ENCODE data around the gene ZNF280B.
"Not testable (repeated sequence)": the region's sequence is repeated elsewhere in the genome, so short reads cannot be mapped to it uniquely, and the experiment has no call there.

Gene ZNF280B

DNA sequence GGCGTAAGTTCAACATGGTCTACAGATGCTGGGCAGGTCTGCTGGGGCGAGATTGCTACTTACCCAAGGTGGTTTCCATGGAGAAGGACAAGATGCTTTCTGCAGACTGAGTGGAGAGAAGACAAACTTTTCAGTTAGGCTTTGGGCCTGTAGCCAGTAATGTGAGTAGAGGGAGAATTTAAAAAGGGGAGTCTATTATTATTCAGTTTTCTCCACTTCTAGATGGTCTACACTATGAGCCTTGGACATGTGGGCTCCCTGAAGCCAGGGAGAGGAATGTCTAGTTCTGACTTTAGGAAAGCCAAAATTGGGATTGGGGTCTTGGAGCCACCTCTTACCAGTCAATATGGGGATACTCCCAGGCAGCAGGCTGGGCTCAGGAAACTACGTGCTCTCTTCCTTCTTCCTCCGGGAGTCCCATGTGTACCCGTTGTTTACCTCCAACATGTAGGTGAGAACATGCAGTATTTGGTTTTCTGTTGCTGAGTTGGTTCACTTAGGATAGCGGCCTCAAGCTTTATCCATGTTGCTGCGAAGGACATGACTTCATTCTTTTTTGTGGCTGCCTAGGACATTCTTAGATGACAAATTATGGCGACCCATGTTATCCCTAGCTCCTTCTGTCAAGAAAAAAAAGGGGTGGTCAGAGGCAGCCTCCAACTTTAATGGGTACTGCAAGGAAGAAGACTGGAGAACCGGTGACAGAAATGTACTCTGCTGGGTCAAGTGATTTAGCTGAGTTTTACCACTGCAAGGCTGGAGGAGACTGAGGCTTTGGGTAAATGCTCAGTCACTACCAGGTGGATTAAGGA lies 26.3 kb upstream of the ZNF280B start:
- no peak for DNase-seq

DNA sequence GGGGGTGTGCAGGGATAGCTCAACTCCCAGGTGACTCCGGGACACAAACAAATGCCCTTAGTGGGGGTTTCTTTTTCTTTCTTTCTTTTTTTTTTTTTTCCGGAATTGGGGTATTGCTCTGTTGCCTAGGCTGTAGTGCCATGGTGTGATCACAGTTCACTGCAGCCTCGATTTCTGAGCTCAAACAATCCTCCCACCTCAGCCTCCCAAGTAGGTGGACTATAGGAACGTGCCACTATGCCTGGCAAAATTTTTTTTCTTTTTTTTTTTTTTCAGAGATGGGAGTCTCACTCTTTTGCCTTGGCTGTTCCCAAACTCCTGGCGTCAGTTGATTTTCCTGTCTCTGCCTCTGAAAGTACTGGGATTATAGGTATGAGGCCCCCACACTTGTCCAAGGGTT lies 25.3 kb upstream of the ZNF280B start:
- no peak for DNase-seq

DNA sequence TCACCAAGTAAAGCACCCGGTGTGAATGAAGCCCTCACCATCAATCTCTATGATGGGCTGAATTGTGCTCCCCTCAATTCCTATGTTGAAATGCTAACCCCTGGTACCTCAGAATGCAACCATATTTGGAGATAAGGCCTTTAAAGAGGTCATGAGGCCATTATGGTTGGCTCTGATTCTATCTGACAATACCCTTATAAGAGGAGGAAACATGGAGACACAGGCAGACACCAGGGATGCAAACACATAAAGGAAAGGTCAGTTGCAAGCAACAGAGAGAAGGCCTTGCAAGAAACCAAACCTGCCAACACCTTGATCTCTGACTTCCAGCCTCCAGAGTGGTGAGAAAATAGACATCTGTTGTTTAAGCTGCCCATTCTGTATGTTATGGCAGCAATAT lies 24.9 kb upstream of the ZNF280B start:
- DNase-seq = no peak

DNA sequence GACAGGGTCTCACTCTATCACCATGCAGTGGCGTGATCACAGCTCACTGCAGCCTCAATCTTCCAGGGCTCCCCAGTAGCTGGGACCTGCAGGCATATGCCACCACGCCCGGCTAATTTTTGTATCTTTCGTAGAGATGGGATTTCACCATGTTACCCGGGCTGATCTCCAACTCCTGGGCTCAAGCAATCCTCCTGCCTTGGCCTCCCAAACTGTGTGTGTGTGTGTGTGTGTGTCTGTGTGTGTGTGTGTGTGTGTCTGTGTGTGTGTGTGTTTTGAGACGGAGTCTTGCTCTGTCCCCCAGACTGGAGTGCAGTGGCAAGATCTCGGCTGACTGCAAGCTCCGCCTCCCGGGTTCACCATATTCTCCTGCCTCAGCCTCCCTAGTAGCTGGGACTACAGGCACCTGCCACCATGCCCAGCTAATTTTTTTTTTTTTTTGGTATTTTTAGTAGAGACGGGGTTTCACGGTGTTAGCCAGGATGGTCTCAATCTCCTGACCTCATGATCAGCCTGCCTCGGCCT lies 24.1 kb upstream of the ZNF280B start:
- not testable (repeated sequence) for DNase-seq

DNA sequence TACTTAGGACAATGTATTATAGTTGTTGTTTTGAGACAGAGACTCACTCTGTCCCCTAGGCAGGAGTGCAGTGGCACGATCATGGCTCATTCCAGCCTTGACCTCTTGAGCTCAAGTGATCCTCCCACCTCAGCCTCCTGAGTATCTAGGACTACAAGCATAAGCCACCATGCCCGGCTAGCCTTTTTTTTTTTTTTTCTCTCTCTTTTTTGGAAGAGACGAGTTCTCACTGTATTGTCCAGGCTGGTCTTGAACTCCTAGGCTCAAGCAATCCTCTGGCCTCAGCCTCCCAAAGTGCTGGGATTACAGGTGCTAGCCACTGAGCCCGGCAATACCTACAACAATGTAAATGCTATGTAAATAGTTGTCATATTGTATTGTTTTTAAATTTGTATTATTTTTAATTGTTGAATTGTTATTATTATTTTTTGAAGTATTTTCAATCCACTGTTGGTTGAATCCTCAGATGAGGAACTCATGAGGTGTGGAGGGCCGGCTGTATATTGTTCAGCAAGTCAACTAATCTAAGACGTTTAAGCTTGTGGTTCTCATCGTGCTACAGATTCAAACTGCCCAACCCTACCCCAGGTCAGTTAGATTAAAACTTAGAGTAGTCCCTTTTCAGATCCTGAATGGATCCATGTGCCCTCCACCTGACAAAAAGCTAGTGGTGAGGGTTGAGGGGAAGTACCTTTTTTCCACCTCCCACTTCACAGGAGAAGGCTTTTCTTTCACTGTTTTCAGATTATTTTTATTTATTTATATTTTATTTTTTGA lies 23.4 kb upstream of the ZNF280B start:
- DNase-seq = no peak

DNA sequence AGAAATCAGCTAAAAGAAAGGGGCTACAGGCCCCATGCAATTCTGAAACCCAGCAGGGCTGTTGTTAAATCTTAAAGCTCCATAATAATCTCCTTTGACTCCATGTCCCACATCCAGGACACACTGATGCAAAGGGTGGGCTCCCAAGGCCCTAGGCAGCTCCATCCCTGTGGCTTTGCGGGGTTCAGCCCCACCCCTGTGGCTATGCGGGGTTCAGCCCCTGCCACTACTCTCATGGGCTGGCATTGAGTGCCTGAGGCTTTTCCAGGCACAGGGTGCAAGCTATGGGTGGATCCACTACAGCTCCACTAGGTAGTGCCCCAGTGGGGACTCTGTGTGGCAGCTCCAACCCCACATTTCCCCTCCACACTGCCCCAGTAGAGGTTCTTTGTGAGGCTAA lies 20.2 kb upstream of the ZNF280B start:
- no peak for DNase-seq

DNA sequence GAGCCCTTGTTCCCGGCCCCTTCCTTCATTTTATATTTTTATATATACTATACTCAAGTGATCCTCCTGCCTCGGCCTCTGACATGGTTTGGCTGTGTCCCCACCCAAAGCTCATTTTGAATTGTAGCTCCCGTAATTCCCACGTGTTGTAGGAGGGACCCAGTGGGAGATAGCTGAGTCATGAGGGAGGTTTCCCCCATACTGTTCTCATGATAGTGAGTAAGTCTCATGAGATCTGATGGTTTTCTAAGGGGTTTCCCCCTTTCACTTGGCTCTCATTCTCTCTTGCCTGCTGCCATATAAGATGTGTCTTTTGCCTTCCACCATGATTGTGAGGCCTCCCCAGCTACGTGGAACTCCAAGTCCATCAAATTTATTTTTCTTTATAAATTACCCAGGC lies 18.8 kb upstream of the ZNF280B start:
- DNase-seq = peak; percentile 43

DNA sequence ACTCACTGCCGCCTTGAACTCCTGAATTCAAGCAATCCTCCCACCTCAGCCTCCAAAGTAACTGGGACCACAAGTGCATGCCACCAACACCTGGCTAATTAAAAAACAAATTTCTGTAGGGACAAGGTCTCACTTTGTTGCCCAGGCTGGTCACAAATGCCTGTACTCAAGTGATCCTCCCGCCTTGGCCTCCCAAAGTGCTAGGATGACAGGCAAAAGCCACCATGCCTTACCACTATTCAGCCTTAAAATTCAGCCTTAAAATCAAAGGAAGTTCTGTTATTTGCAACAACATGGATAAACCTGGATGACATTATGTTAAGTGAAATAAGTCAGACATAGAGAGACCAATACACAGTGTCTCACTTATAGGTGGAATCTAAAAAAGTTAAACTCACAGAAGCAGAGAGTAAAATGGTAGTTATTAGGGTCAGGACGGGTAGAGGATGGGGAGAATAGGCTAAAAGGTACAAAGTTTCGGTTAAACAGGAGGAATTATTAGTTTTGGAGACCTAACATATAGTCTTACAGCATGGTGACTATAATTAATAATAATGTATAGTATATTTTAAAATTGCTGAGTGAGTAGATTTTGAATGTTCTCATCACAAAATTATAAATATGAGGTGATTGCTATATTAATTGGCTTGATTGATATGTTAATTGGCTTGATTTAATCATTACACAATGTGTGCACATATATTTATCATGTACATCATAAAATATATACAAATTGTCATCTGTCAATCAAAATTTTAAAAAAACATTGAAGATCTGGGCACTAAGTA lies 17.8 kb upstream of the ZNF280B start:
- no peak for DNase-seq

DNA sequence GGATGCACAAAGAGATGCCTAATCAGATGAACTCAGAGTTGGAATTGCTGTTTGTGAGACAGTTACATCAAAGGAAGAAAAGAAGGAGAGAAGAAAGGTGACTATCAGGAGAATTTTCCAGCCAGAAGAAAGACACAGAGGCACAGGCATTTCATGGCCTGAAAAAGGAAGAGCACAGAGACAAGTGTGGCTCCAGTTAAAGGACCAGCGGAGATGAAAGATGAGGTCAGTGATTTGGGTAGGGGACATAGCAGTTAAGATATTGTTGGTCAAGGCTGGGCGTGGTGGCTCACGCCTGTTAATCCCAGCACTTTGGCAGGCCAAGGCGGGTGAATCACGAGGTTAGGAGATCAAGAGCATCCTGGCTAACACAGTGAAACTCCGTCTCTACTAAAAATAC lies 15.0 kb upstream of the ZNF280B start:
- DNase-seq = no peak

DNA sequence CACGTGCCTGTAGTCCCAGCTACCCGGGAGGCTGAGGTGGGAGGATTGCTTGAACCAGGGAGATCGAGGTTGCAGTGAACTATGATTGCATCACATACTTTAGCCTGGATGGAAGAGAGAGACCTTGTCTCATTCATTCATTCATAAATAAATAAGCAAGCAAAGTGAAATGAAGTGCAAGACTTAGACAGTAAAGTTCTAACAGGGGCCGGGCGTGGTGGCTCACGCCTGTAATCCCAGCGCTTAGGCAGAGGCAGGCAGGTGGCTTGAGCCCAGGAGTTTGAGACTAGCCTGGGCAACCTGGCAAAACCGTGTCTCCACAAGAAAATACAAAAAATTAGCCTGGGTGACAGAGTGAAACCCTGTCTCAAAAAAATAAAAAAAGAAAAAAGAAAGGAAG lies 13.1 kb upstream of the ZNF280B start:
- DNase-seq = peak; percentile 42

DNA sequence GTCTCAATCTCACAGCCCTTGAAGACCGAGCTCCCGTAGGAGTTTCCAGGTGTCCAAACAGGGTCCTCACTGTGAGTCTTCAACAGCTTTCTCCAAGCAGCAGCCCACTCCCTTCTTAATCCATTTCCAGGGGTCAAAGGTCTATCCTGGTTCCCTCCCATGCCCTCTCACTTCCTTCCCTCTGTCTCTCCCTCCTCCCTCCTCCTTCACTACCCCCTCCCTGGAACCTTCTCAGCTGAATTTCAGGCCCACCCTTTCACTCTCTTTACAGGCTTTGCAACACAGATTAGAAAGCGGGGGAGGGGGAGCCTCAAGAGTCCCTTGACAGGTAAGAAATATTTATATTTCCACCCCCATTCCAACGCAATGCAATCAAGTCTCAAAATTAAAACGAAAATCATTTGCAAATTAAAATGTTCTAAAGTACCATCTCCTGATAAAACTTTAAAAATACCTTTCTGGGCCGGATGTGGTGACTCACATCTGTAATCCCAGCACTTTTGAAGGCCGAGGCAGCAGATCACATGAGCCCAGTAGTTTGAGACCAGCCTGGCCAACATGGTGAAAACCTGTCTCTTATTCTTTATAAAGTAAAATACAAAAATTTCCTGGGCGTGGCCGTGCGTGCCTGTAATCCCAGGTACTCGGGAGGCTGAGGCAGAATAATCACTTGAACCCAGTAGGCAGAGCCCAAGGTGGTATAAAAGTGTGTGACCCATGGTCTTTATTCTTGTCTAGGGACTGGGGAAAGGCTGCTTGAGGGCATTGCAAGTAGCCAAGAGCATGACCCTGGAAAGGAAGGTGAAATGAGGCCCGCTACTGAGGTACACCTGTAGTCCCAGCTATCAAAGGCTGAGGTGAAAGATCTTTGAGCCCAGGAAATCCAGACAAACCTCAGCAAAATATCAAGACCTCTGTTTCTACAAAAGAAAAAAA lies 12.4 kb upstream of the ZNF280B start:
- DNase-seq = peak; percentile 51

DNA sequence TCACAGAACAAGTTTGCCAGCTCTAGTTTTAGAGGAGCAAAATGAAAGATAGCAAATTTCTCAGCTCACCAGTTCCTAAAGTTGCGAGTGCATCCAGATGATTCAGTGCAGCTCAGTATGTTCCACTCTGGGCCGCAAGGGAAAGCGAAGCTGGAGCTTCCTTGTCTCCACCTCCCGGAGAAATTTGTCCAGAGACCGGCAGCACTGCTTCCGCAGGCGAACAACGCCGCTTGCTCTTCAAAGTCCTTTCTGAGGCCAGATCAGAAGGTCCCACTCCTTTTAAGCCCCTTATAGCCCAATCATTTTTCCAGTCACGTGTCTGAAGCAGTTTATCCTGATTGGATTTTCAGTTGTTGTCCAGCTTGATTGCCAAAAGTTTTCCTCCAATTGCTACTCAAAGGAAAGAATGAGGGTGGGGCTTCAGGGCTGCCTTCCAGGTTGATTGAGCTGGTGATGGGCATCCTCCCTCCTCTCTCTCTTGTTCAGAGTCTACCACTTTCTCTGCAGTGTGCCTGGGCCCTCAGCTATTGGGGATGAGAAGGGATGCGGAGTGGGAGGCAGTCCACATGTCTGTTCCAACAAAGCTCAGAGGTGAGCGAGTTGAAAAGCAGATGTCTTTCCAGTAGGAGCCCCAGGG lies 11.6 kb upstream of the ZNF280B start, which contains the start of gene ZNF280A:
ZNF280A (minus strand) TSS at position 251 of the 637 bp plus-strand sequence. CDS start 4,640 bp downstream, outside the sequence.
- DNase-seq = peak; percentile 58

DNA sequence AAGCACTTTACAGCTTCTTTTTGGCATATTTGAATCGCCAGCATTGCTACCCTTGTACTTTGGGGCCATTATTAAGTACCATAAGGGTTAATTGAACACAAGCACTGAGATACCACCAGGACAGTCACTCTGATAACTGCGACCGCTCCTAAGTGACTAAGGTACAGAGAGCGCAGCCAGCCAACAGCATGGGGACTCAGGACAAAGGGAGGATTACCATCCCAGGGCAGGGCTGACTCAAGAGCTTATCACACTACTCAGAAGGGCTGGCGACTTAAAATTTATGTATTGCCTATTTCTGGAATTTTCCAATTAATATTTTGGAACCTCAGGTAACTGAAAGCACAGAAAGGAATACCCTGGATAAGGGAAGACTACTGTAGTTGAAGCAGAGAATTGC lies 11.0 kb upstream of the ZNF280B start:
- no peak for DNase-seq

DNA sequence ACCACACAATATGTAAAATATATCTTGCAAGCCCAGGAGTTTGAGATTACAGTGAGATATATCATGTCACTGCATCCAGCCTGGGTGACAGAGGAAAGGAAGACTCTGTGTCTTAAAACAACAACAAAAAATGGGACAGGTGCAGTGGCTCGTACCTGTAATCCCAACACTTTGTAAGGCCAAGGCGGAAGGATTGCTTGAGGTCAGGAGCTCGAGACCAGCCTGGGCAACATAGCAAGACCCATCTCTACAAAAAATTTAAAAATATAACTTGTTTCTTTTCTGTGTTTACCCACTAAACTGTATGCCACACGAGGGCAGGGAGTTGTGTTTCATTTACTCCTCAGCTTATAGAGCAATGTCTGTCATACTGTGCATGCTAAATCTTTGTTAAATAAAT lies 8.4 kb upstream of the ZNF280B start:
- no peak for DNase-seq

DNA sequence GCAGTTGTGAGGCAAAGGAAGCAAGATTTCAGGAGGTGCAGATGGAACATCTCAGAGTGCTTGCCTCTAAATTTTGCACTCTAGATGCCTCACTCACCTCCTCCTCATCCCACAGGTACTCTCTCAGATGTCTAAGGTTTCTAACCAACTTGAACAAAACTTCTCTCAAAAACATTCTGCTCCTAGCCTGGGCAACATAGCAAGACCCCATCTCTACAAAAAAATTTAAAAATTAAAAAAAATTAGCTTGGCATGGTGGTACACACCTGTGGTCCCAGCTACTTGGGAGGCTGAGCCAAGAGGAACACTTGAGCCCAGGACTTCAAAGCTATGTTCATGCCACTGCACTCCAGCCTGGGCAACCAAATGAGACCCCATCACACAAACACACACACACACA lies 7.3 kb upstream of the ZNF280B start:
- no peak for DNase-seq

DNA sequence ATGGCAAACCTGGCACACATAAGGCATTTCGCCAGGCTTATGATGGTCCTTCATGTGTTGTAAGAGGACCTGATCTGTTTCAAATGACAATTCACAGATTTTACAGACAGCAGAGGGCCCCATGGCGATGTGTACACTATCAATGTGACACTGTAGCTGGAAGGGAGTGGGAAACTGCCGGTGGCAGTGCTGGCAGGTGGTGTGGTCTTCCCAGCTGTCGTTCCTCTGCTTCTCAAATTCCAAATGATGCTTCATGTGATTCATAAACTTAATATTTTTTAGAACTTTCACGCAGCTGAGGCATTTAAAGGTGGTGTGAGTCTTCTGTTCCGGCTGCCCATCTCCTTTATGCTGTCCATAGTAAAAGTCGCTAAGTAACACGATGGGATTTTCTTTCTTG lies 5.9 kb upstream of the ZNF280B start:
- peak; percentile 37 for DNase-seq

DNA sequence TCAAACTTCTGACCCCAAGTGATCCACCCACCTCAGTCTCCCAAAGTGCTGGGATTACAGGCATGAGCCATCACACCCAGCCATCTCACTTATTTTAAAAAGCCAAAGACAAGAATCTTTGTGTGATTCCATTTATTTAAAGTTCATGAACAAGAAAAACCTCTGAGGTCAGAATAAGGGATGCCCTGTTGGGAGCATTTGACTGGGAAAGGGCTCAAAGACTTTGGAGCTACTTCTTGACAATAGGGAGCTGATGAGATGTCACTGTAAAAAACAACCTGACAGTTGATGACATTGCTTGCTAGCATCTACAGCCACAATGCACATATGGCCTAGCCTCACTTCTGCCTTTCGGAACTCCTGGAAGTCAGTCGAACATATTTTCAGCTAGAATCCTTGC lies 5.1 kb upstream of the ZNF280B start:
- DNase-seq = no peak

DNA sequence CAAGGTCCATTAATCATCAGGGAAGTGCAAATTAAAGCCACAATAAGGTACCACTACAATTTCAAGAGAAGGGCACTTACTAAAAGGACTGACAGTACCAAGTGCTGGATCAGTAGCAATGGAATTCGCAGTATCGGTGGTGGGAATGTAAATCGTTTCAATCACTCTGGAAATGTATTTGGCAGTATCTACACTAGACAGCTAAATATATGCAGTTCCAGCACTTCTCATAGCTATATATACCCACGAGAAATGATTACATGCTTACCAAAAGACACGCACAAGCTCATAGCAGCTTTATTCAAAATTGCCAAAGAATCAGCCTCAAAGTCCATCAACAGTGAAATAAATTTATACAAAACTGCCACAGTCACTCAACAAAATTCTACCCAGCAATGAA lies 4.4 kb upstream of the ZNF280B start:
- DNase-seq = no peak

DNA sequence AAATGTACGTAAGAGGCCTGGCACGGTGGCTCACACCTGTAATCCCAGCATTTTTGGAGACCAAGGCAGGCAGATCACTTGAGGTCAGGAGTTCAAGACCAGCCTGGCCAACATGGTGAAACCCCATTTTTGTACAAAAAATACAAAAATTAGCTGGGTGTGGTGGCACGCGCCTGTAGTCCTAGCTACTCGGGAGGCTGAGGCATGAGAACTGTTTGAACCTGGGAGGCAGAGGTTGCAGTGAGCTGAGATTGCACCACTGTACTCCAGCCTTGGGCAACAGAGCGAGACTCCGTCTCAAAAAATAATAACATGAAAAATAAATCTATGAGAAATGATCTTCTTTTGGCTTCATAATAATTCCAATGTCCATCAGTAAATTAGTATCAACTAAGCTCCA lies 2.3 kb upstream of the ZNF280B start:
- DNase-seq = not testable (repeated sequence)

DNA sequence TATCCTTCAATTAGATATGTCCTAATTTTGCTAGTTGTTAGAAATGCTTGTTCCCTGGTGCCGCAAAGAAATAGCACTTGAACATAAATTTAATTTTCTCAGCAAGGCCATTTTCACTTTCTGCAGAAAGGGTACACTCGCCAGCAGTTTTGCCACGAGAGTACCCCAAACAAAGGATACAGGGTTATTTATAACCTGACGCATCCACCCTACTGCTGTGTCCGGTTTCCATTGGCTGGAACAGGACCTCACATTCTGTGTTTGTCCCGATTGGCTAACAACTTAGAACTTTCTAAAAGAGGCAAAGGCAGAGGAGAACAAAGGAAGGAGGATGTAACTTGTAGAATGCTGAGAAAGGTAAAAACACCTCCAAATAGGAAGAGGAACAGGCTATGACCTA lies 1.4 kb upstream of the ZNF280B start:
- DNase-seq = not testable (repeated sequence)

DNA sequence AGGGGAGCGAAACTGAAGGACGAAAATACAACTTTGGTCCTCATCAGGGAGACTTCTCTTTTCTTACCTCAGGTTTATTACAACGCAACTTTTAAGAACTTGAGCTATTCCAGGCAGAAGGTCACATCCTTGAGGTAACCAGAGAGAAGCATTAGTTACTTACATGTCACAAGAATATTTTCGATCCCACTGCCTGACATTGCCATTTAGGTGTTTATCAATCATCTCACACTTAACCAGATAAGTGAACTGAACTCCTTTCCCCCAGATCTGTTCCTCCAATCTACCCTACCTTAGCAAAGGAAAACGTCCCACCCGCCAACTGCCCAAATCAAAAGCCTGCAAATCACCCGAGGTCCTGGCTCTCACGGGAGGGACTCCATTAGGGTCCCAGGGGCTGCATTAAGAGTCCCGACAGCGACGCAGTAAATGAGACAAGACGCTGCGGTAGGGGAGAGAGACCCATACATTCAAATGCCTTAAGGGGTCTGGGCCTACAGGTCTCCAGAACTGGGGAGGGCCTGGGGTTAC lies 734 bp downstream of the ZNF280B start:
- DNase-seq = peak; percentile 75

All from OCI-M1 (cell line).